Cardiac fibroblast (primary cell): ENCODE data around the gene CTSV.
"Not testable (repeated sequence)": the region's sequence is repeated elsewhere in the genome, so short reads cannot be mapped to it uniquely, and the experiment has no call there.

Experiments
- DNase-seq, 2 donors: peaks; one replicate each; pipeline versions ENCODE4 v3.0.0 to v3.0.0-alpha.2; 2010; ENCODE audit warnings: low read depth in 2 of 2
- H3K4me3 ChIP-seq, 2 donors: replicated peaks in 1 of 2; 1 replicate in 1 of 2; 2 replicates in 1 of 2; pipeline ENCODE4 v1.5.1; 2011; ENCODE audit warnings: low read depth in 2 of 2, low read length in 2 of 2, mild to moderate bottlenecking in 2 of 2, moderate library complexity in 1 of 2
- TF ChIP-seq, protein P1 (sequence below): IDR thresholded peaks from one replicate; pipeline ENCODE4 v1.5.1; 2011; ENCODE audit warnings: low read depth, mild to moderate bottlenecking, low read length, inconsistent platforms

CTSV gene

DNA sequence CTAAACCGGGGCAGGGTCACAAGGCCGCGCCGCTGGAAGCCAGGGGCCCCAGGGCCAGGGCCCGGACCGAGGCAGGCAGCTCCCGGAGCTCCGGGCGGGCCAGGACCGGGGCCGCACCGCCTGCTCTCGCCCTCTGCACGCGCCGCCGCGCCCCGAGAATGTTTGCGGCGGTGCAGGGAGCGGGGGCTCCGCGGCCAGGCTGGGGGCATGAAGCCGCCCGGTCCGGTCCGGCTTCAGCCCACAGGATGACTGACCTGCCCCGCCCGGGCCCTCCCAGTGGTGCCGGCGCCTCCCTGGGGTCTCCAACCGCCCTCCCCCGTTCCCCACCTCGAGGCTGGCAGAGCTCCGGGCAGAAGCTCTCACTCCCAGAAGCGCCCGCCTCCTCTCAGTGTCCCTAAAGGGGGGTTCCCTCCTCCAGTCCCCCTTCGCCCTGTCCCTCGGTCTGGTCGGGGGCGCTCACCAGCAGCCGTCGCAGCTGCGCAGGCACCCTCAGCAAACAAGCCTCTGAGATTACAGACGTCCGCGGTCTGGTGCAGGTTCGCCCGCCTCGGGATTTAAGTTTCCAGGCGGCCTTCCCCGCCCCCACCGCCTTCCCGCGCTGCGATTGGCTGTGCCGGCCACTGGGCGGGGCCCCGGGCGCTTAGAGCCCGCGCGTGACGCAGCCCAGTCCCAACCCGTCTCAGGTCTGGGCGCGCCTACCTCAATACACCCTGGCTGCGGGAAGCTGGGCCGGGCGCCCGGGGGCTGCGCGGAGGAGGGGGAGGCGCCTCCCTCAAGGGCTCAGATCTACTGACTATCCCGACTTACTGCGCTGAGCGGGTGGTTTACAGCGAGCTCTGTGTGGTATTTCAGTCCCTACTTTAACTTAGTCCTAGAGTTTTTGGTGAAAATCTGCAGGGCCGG is at the start of gene CTSV:
TSS of gene CTSV (minus strand) at position 532 of the 903 bp plus-strand sequence. CDS start 1,099 bp downstream, outside the sequence.
- TF ChIP-seq, protein P1, sequence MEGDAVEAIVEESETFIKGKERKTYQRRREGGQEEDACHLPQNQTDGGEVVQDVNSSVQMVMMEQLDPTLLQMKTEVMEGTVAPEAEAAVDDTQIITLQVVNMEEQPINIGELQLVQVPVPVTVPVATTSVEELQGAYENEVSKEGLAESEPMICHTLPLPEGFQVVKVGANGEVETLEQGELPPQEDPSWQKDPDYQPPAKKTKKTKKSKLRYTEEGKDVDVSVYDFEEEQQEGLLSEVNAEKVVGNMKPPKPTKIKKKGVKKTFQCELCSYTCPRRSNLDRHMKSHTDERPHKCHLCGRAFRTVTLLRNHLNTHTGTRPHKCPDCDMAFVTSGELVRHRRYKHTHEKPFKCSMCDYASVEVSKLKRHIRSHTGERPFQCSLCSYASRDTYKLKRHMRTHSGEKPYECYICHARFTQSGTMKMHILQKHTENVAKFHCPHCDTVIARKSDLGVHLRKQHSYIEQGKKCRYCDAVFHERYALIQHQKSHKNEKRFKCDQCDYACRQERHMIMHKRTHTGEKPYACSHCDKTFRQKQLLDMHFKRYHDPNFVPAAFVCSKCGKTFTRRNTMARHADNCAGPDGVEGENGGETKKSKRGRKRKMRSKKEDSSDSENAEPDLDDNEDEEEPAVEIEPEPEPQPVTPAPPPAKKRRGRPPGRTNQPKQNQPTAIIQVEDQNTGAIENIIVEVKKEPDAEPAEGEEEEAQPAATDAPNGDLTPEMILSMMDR: no peak
- peak within 1 kb of the TSS; percentile 53 to 55 for H3K4me3 ChIP-seq
- DNase-seq: peak; percentile 77 to 83

- DNase-seq: not testable (repeated sequence)
These were observed 48.8 kb upstream of the CTSV start for GRCh38 chr9:97087668-97088215.

DNA sequence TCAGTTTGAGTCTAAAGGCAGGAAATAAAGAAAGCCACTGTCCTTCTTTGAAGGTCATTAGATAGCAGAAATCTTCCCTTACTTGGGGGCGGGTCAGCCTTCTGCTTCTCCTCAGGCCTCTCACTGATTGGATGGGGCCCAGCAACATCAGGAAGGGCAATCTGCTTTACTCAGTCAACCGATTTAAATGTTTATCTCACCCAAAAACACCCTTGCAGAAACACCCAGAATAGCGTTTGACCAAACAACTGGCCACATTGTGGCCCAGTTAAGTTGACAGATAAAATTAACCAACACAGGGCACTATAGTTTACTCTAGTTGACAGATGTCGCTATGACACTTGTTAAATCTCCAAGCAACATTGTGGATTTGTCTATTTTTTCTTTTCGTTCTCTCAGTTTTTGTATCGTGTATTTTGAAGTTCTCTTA is 45.6 kb upstream of the CTSV start:
- DNase-seq, H3K4me3 ChIP-seq: not testable (repeated sequence)

More at GRCh38 chr9:97087668-97088215, 48.8 kb upstream of the CTSV start:
- H3K4me3 ChIP-seq: not testable (repeated sequence)

DNA sequence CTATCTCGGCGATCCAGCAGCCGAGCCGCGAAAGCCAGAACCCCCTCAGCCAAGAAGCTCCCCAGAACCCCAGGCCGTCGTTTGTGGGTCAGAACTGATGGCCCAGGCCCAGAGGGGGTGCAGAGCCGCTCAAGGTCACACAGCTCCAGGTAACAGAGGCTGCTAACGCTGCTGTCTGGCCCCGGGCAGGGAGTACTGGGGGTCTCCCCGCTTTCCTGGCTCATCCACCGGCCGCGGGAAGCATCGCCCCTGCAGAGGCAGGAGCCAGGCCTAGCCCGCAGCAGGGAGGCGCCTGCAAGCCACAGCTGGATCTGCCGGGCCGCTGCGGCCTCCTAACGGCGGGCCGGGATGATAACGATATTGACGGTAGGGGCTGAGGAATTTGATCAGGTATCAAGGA is 39.4 kb upstream of the CTSV start:
- H3K4me3 ChIP-seq: no peak overlapping the region
- no peak for DNase-seq
- TF ChIP-seq, protein P1: no peak

- DNase-seq: no peak
- TF ChIP-seq, protein P1: no peak
- no peak overlapping the region for H3K4me3 ChIP-seq
These were observed 38.7 kb upstream of the CTSV start for GRCh38 chr9:97077452-97078295.

- not testable (repeated sequence) for DNase-seq, H3K4me3 ChIP-seq
These were observed 37.9 kb upstream of the CTSV start for GRCh38 chr9:97076731-97077451.

- H3K4me3 ChIP-seq: no peak overlapping the region
- no peak for DNase-seq
- TF ChIP-seq, protein P1: no peak
These were observed 37.3 kb upstream of the CTSV start for GRCh38 chr9:97076238-97076637.
